Fibroblast of skin of right biceps (primary cell): ENCODE results near the gene HPRT1.
A peak's percentile ranks its signal among the peaks of the same experiment; 100 is the strongest.

Experiments used
- DNase-seq: peaks from one replicate; pipeline ENCODE4 v3.0.0-alpha.2; 2013

The HPRT1 gene

DNA sequence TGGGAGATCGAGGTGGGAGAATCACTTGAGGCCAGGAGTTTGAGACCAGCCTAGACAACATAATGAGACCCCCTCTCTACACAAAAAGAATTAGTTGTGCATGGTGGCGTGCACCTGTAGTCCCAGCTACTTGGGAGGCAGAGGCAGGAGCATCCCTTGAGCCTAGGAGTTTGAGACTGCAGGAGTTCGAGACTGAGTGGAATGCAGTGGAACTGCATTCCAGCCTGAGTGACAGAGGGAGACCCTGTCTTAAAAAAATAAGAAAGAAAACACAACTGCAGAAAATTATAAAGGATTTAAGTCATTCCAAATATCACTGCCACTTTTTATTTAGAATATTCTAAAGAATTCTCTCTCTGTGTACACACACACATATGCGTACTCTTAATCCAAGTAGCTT lies 18.4 kb downstream of the HPRT1 start:
- DNase-seq = no peak

DNA sequence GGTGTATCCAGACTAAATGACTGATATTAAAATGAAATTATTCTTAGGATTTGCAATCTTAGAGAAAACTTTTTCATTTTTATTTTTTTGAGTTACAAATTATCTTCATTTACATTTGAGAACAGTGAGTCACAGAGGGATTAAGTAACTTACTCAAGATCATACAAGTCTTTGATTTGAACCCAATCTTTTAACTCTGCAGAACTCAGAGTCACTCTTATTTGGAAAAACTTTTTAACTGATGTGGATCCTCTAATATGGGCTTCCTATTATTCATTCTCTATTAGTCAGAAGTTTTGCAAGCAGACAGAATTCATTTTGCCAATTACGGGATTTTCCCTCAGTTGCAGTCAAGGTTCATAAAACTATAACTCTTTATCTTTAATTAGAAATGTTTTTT lies 20.1 kb downstream of the HPRT1 start:
- DNase-seq = peak; percentile 49

- no peak for DNase-seq
These were observed 21.4 kb downstream of the HPRT1 start for GRCh38 chrX:134481339-134481738.

DNA sequence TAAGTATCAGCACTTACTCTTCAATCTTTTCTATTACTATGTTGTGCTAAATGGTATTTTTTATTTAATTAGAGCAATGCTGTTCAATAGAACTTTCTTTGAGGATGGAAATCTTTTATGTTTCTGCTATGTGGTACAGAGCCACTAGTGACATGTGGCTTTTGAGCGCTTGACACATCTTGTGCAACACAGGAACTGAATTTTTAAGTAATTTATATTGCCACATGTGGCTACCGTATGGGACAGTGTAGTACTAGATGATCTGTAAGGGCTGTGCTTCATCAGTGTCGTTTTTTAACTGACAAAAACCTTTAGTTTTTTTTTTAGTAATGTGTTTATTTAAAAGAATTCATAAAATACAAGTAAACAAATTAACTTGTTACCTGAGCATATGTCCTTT lies 22.4 kb downstream of the HPRT1 start:
- DNase-seq = no peak

GRCh38 chrX:134484039-134484438 lies 24.1 kb downstream of the HPRT1 start:
- DNase-seq = peak; percentile 58

GRCh38 chrX:134501941-134502340 lies 42.0 kb downstream of the HPRT1 start:
- no peak for DNase-seq

GRCh38 chrX:134502686-134503085 lies 42.7 kb downstream of the HPRT1 start:
- no peak for DNase-seq

DNA sequence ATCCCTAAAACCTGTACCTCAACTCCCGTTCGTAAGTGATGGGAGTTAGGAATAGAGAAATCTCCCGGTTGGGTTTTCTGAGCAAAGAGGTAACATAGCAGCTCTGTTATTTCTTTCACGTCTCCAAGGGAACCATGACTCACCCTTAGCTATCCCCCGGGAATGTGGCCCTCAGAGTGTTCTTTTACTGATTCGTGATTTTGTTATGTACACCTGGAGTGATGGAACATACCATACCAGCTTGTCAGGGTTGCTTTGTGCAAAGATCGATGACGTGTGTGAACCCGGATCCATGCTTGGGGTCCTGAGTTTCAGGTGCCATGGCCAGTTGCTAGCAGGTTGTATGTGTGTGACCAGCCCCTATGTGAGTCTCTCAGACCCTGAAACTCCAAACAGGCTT lies 52.6 kb downstream of the HPRT1 start:
- peak; percentile 89 for DNase-seq

DNA sequence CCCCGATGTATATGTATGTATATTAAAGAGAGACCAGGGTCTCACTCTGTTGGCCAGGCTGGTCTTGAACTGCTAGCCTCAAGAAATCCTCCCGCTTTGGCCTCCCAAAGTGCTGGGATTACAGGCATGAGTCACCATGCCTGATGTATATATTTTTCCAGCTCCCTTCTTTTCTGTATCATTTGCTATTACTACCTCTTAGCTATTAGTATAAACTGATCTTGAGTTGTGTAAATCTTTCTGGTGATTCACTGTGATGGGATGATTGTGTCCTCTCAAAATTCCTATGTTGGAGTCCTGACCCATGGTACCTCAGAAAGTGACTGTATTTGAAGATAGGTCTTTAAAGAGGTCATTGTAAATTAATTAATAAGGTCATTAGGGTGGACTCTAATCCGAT lies 53.1 kb downstream of the HPRT1 start:
- peak; percentile 48 for DNase-seq

- peak; percentile 68 for DNase-seq
These were observed 61.0 kb downstream of the HPRT1 start for GRCh38 chrX:134520860-134521390.

DNA sequence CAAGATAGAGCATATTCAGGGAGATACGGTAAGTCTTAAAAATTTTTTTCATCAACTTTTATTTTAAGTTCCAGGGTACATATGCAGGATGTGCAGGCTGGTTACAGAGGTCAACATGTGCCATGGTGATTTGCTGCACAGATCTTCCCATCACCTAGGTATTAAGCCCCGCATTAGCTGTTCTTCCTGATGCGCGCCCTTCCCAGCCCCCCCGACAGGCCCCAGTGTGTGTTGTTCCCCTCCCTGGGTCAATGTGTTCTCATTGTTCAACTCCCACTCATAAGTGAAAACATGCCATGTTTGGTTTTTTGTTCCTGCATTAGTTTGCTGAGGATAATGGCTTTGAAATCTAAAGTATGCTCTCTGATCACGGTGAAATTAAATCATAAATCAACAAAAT lies 64.2 kb downstream of the HPRT1 start:
- DNase-seq = no peak

- peak; percentile 45 for DNase-seq
These were observed 65.3 kb downstream of the HPRT1 start for GRCh38 chrX:134525086-134525792.

GRCh38 chrX:134526399-134526798 lies 66.4 kb downstream of the HPRT1 start:
- peak; percentile 51 for DNase-seq

GRCh38 chrX:134528960-134529359 lies 69.0 kb downstream of the HPRT1 start:
- DNase-seq = no peak

- no peak for DNase-seq
These were observed 69.5 kb downstream of the HPRT1 start for GRCh38 chrX:134529481-134529880.

DNA sequence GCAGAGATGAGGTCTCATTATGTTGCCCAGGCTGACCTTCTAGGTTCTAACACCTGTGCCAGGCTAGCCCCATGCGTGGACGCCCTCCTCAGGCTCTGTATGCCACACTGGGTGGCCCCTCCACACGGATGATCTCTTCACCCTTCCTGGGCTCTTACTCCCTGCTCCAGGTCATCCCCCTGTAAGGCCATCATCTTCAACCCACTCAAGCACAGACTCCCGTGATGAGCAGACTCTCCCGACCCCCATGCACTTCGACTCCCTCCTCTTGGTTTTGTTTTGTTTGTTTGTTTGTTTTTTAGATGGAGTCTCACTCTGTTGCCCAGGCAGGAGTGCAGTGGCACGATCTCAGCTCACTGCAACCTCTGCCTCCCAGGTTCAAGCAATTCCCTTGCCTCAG lies 70.9 kb downstream of the HPRT1 start:
- DNase-seq = no peak

- no peak for DNase-seq
These were observed 73.4 kb downstream of the HPRT1 start for GRCh38 chrX:134533352-134533751.

GRCh38 chrX:134533952-134534351 lies 74.0 kb downstream of the HPRT1 start:
- DNase-seq = no peak

DNA sequence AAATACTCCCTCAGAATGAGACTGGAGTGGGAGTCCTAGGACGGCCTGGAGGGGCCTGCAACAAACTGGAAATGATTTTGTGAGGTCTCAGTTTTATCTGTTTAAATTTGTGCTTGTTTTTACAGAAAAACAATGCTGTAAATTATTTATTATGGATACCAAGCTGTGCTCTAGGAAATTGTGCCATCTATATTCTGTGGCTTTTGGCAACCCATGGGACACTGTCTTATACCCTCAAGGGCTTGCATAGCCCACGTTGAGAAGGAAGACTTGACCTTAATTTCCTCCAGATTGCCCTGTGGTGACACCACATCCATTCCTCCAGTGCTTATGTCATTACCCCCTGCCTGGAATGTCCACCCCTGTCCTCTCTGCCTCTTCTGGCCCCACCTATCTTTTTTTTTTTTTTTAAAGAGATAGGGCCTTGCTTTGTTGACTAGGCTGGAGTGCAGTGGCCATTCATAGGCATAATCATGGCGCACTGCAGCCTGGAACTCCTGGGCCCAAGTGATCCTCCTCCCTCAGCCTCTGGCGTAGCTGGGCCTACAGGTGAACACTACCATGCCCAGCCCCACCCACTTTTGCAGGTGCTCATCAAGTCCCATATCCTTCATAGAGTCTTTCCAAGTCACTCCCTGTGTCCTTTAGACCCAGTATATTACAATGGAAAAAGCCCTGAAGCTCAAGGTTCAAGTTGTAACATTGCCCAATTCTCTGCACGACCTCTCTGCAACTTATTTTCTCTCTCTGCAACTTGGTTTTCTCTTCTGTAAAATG lies 77.4 kb downstream of the HPRT1 start:
- peak; percentile 78 for DNase-seq

GRCh38 chrX:134538316-134538715 lies 78.4 kb downstream of the HPRT1 start:
- no peak for DNase-seq

DNA sequence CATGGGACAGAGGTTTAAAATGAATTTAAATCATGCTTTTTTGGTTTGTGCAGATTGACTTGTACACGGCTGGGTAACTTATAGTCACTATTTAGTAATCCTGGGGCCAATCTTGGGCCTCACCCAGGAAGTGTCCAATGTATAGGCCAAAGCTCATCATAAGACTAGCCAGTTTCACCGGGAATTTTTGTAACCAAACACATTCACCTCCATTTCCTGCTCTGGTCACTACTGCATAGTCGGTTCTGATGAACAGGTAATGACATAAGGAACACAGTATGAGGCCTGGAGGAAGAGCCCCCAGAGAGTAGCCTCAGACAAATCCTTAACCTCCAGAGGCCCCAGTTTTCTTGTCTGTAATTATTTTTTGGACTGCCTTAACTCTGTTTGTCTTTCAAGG lies 81.9 kb downstream of the HPRT1 start:
- no peak for DNase-seq

GRCh38 chrX:134542485-134542884 lies 82.5 kb downstream of the HPRT1 start:
- peak; percentile 90 for DNase-seq

GRCh38 chrX:134543288-134543687 lies 83.3 kb downstream of the HPRT1 start:
- DNase-seq = peak; percentile 72

DNA sequence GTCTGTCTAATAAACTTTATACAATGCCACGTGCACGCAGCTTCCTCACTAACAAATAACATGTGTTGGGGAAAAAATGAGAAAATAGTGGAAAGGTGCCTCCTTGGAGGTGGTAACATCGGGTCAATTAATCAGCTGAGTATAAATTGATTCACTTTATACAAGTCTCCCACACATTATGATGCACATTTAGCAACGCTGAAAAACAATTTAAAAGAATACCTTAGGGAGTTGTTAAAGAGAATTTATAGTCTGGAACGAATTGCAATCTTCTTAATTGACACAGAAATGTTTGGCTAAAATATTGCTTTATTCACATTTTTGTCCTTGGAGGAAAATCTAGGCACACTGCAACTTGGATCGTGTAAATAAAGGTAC lies 84.2 kb downstream of the HPRT1 start:
- peak; percentile 55 for DNase-seq
